Loucy (cell line): Measurements from ENCODE around the gene STAT4.

ENCODE experiments used
- CTCF ChIP-seq: fragments of 200-600 bp; sonication (generic); conservative IDR thresholded peaks from 2 replicates; pipeline ENCODE4 v1.5.1; 2014; ENCODE audit warnings: mild to moderate bottlenecking, antibody characterized with exemption, low read length
- EZH2phosphoT487 ChIP-seq: fragments of 200-600 bp; IDR thresholded peaks from 2 replicates; pipeline ENCODE4 v1.6.1; 2018; ENCODE audit warnings: antibody characterized with exemption, mild to moderate bottlenecking, moderate library complexity, borderline replicate concordance

GRCh38 chr2:191001032-191001431 is 149.8 kb downstream of the STAT4 start:
- TF ChIP-seq CTCF (no peak), EZH2phosphoT487 (no peak)
